T-helper 1 cell (primary cell): ENCODE results near the gene SNED1.

Experiments used
- DNase-seq, 5 donors: peaks; one replicate each; pipeline ENCODE4 v3.0.0-alpha.2; 2012 to 2020

SNED1 gene

GRCh38 chr2:240992572-240993291 lies 5.7 kb upstream of the SNED1 start:
- DNase-seq: no peak

DNA sequence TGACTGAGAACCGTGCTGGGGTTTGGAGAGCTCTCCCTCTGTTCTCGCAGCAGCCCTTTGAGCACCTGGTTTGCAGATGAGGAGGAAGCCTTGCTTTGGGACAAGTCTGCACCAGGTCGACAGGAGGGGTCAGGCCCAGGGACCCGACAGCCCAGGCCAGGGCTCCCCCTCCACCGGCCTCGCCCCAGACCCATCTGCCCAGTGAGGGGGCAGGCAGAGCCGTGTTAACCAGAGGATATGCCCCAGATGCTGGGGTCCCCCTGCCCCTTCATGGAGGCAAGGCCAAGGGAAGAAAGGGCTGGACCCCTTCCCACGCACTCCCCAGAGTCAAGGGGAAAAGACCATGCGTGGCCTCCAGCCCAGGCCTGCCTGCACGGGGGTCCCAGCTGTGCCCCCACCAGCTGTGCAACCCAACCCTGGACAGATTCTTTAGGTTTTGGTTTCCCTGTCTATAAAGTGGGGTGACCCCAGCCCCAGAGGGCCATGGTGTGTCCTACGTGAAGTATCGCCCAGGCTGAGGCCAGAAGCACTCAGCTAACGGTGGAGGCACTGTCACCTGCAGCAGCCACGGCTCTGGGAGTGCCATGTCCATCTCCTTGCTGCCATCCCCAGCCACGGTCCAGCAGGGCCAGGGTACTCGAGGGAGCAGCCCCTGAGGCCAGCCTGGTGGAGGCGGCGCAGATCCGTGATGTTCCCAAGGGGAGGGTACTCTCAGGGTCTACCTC lies 4.8 kb upstream of the SNED1 start:
- DNase-seq: no peak

- DNase-seq: no peak
Measured at GRCh38 chr2:240994171-240994896, 4.1 kb upstream of the SNED1 start.

DNA sequence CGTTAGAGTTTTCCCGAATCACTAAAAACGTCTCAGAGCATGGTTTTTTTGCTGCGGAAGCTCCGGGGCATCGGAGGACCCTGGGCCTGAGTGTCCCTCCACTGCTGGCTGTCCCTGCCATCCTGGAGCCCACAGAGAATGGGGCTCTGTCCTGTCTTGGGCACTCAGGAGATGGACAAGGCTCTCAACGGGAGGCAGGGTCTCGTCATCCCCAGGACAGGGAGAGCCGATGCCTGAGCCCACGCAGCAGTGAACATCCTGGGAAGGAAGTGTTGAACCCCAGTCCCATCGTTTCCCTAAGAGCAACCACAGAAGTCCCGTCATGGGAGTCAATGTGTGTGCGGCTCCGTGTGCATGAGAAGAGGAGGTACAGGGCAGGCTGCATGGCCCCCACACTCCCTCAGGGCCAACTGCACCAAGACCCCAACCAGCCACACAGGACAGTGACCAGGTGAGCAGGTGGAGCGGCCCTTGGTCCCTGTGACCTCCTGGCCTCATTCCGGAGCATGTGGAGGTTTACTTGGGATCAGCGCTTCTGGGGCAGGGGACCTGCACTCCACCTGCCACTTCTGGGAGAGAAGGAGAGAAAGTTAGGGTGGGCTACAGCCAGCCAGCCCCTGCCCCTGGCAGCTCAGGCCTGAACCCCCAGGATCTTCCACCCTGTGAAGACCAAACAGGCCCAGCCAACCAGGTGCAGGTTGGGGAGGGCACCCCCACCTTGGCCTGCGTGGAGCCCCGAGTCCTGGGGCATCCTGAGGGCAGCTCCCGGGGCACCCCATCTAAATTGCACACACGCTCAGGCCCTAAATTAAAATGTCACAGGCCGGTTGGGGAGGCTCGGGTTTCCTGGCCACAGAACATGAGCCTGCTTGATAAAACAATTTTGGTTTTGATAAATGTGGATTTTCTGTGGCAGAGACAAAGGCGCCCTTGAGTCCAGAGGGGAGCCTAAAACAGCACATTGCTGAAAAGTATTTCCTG lies 3.1 kb upstream of the SNED1 start:
- no peak for DNase-seq

DNA sequence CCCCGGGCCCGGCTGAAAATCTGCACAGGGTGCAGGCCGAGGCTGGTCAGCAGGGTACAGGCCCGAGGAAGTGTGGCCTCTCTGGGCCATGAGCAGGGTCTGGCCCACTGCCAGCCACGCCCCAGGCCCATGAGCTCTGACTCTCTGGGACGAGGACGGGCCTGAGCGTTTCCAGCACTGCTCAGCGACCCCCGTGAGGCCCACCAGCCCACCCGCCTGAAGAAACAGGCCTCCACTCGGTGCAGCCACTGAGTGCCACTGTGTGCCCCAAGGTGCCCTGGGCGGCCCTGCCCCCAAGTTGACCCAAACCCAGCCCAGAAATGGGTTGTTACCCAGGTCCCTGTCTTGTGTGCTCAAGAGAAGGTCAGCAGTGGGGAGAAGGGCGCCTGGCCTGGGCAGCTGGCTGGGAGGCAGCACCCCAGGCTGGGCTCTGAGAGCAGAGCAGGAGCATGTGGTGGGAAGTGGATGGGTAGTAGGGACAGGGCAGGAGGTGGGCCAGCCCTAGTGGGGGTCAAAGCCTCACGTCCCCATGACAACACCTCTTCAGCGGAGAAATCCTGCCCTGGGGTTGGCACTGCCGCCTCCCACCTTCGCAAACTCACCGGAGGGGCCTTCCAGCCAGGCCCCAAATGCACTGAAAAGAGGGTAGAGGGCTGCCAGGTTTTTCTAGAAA lies 2.1 kb upstream of the SNED1 start:
- DNase-seq: no peak

DNA sequence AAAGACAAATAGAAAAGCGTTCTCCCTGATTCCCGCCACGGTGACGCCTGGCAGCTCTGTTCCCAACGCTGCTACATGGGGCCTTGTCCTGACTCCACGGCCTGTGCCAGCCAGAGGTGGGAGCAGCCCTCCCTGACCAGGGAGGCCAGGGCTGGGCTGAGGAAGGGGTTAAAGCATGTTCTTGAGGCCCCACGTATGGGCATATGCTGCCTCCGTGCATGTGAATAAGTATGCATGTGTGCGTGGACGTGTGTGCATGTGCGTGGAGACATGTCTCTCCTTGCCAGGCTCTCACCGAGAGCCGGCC lies 1.6 kb upstream of the SNED1 start:
- DNase-seq: no peak

DNA sequence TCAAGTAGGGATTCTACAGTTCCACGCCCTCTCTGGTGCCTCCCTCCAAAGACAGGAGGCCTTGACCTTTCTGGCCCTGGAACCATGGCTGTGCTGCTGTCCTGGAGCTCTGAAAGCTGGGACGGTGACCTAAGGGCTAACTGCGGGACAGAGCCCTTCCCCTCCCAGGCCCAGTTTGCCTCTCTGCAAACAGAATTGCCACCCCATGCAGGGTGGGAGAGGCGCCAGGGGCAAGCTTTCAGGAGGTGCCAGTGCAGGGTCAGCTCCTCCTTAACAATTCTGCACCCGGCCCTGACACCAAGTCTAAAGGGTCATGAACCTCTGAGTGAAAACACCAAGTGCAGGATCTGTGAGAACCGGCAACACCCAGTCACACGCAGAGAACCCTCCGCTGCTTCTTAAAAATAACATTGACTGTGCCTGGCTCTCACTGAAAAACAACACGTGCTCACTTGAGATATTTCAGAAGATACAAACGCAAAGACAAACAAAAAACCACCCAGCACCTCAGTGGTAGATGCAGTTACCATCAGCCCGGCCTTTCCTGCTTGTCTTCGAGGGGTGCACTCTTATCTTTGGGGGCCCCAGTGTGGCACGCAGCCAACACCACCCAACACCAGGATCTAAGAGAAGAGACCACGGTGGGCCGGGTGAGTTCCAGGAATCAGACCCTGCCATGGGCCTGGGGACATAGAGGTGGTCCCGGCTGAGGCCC lies 1.1 kb upstream of the SNED1 start:
- no peak for DNase-seq

- peak in 1 of 5 donors; percentile 10 for DNase-seq
Measured at GRCh38 chr2:240998706-240998994, 232 bp downstream of the SNED1 start.

- no peak for DNase-seq
Measured at GRCh38 chr2:240998995-240999791, 775 bp downstream of the SNED1 start.

- DNase-seq: no peak
Measured at GRCh38 chr2:240999873-241000541, 1.6 kb downstream of the SNED1 start.

- DNase-seq: no peak
Measured at GRCh38 chr2:241000831-241001321, 2.5 kb downstream of the SNED1 start.

DNA sequence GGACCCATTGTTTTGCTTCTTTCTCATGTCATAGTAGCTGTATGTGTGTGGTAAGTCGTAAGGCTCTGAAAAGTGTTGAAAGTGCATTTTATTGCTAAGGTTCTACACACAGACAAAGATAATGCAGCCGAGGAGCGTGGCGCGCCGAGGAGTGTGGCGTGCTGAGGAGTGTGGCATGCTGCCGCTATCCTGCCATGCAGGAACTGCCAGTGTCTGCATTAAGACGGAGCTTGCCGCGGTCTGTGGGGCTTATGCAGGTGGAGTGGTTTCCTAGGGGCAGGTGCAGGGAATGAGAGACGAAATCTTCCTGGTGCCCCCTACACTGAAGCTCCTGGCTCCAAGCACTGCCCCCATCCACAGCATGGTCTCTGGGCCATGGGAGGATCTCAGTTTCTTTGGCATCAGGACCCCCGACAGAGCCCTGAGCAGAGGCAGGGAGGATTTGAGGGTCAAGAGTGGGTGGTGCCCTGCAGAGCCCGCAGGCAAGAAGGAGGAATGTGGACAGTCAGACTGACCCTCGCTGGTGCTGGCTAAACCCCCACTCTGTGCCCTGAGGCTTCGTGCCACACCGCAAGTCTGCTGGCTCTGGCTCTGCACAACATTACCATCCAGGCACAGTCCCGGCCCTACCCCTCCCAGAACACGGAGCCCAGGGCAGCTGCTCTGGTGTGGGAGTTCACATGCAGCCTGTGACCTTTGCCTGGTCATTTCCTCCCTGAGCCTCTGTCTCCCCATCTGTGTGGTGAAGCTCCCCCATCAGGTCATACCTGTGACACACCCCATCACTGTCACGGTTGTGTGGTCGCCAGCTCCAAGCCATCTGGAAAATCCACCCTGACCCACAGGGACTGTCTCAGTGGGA lies 3.2 kb downstream of the SNED1 start:
- no peak for DNase-seq

GRCh38 chr2:241002275-241003046 lies 4.0 kb downstream of the SNED1 start:
- DNase-seq: no peak

GRCh38 chr2:241003047-241003360 lies 4.6 kb downstream of the SNED1 start:
- DNase-seq: no peak

DNA sequence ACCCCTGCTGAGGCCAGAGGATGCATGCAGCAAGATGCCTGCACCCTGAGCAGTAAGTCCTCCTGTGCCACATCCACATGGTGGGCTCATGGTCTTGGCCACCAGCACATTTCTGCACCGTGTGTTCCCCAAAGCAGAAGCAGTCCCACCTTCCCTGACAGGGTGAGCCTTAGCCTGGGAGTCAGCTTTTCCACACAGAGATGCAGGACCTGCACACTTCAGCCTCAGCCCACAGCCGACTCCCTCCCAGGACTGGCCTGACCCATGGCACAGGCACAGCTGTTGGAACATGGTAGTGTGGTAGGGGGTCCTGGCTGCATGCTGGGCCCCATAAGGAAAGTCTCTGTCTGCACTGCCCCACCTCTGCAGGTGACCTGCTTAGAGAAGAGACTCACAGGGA lies 5.0 kb downstream of the SNED1 start:
- no peak for DNase-seq

DNA sequence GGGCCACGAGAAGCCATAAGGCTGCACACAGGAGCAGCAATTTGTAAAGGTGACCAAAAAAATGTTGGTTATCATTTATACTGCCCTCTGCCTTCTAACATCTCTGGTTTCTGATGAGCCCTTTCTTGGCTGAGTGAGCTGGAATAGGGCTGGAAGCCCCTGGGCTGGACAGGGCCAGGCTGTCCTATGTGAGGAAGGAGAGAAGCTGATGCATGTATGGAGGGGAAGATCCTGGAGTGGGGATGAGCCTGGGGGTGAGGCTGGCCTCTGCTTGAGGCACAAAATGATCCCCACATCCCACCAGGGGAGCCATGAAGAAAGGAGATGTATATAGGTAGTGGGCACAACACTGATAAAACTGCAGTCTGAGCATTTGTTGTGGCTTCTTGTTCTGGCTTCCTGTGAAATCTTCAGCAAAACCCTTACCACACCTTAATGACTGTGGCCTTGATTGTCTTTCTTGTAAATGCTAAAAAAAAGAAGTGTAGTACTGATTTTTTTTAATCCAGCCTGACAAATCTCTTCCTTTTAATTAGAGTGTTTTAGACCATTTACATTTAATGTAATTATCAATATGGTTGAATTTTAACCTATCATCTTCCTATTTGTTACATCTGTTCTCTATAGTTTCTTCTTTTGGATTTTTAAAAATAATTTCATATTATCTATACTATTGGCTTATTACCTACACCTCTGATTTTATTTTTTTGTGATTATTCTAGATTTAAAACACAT lies 5.6 kb downstream of the SNED1 start:
- DNase-seq: no peak

- no peak for DNase-seq
Measured at GRCh38 chr2:241005569-241005968, 7.2 kb downstream of the SNED1 start.

DNA sequence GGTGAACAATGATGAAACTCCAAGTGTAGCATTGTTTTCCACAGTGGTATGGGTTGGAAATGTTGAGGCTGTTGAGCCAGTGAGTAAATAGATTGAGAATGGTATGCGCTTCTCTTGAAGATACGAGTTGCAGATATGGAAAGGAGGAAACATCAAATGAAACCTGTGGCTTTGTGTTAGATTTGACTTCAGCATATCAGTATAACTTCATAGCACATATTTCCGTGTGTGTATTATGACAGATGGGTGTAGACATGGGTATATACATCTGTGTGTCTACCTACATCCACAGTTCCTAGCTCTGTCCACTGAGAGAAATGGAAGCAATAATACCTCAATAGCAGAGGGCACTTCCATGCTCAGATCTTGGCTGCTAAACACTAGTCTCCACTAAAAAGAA lies 8.0 kb downstream of the SNED1 start:
- DNase-seq: no peak
